GM12875 (cell line): ENCODE results near the gene ABHD11.

Experiments used
- H3K4me3 ChIP-seq: one replicate; pipeline ENCODE4 v1.5.1; 2011; ENCODE audit warnings: low read depth, low read length, control low read depth
- TF ChIP-seq, protein P1 (sequence below): IDR thresholded peaks from 2 replicates; pipeline ENCODE4 v1.5.1; 2011; ENCODE audit warnings: low read depth, mild to moderate bottlenecking, control low read depth, inconsistent platforms, low read length, moderate library complexity, borderline replicate concordance; ENCODE audit not compliant: insufficient read depth

Gene ABHD11

DNA sequence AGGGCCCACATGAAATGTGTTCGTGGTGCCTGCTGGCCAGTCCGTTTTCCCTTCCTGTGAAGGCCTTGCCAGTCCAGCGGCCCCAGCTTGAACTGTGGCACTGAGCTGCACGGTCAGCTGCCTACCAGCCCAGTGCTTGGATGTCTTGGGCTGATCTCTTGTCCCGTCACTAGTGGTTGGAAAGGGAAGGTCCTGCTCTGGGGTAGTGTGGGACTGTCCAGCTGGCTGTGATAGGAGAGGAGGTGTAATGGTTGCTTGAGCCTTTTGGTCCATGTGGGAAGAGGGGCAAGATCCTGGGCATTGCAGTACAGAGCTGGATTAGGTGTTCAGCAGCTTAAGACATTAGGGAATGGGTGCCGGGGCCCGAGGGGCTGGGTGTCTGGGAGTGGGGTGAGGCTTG, 40.2 kb downstream of the ABHD11 start:
- no peak overlapping the region for H3K4me3 ChIP-seq
- TF ChIP-seq, protein P1, sequence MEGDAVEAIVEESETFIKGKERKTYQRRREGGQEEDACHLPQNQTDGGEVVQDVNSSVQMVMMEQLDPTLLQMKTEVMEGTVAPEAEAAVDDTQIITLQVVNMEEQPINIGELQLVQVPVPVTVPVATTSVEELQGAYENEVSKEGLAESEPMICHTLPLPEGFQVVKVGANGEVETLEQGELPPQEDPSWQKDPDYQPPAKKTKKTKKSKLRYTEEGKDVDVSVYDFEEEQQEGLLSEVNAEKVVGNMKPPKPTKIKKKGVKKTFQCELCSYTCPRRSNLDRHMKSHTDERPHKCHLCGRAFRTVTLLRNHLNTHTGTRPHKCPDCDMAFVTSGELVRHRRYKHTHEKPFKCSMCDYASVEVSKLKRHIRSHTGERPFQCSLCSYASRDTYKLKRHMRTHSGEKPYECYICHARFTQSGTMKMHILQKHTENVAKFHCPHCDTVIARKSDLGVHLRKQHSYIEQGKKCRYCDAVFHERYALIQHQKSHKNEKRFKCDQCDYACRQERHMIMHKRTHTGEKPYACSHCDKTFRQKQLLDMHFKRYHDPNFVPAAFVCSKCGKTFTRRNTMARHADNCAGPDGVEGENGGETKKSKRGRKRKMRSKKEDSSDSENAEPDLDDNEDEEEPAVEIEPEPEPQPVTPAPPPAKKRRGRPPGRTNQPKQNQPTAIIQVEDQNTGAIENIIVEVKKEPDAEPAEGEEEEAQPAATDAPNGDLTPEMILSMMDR: no peak

DNA sequence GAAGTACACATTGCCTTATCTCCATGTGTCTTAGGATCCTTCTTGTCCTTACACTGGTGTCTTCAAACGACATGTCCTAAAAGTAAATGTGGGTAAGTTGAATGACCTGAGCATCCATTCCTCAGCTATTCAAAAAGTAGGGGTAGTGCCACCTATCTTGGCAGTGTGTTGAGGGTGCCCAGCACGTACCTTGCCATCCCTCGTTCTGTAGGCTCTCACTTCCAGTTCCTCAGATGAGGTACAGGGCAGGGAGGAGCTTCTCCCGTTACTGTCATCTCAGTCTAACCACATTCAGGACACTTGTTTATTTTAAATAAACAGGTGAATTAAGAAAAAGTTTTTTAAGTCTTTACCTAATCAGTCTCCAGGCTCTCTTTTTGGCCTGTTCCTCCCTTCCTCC, 42.2 kb downstream of the ABHD11 start:
- H3K4me3 ChIP-seq: no peak overlapping the region
- TF ChIP-seq, protein P1: no peak

DNA sequence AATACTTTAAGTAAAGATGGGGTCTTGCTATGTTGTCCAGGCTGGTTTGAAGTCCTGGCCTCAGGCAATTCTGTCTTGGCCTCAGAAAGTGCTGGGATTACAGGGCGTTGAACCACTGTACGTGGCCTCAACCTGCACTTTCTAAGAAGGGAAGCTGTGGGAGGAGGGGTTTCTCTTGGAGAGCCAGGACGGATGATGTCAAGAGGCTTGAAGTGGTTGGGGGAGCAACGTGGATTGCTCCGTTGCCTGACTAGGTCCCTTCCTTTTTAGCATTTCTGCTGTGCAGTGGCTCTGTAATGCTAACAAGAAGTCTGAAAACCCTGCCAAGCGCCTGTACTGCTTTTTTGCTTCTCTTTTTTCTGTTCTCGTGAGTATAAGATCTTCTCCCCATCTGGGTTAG, 48.0 kb downstream of the ABHD11 start:
- no peak overlapping the region for H3K4me3 ChIP-seq
- TF ChIP-seq, protein P1: no peak

DNA sequence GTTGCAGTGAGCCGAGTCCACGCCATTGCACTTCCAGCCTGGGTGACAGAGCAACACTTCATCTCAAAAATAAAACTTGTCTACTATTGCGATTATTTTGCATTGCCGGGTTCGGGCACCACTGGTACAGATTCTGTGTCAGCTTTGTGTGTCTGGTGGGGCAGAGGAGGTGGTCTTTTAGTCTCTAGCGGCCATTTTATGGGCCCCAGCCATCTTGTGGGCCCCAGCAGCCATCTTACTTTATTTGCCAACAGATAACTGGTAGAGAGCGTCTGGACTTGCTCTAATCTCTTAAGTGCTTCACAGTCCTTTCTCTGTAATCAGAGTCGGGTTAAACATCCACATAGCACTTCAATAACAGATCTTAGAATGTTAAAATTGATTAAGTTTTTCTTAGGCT, 50.3 kb downstream of the ABHD11 start:
- TF ChIP-seq, protein P1: no peak
- no peak overlapping the region for H3K4me3 ChIP-seq
